HCT116 (cell line): ENCODE results near the gene PTPN4. TPM values are rescaled to one million over a fixed set of nuclear protein-coding genes. Genes with fewer than 3 reads are reported as not detected.
A peak's percentile ranks its signal among the peaks of the same experiment; 100 is the strongest.

Experiments used
- ATAC-seq: fragments of 200-7000 bp; cut with Tn5 transposase; 2 replicates; pipeline ENCODE4 v1.9.1; 2020; ENCODE audit warnings: mild to moderate bottlenecking, moderate library complexity
- BruUV-seq: library from RNA; stranded (reverse); fragments of 400-500 nt; replicated peaks from 2 replicates; lab custom pipeline; 2021; lab: Mats Ljungman, UMichigan
- CTCF ChIA-PET: fragments of 300-600 bp; sonication (Branson Sonifier 250); formaldehyde crosslinking; loops from one replicate; lab custom pipeline; 2021; ENCODE audit warnings: antibody characterized with exemption; lab: Charles Lee
- POLR2A ChIA-PET: fragments of 300-600, 350-600 bp; sonication (Branson Sonifier 250); formaldehyde crosslinking; loops from one replicate; lab custom pipeline; 2021; ENCODE audit warnings: antibody characterized with exemption; lab: Charles Lee
- RAD21 ChIA-PET, 2 experiments: fragments of 300-600 bp; sonication (Branson Sonifier 250); formaldehyde crosslinking; loops; one replicate each; lab custom pipeline; 2023; ENCODE audit warnings: low total read pairs in 2 of 2; ENCODE audit not compliant: uncharacterized antibody in 2 of 2, unreplicated experiment in 2 of 2, low non-redundant PET in 1 of 2; lab: Charles Lee
- DNase-seq: peaks from one replicate; pipeline ENCODE4 v3.0.0-alpha.2; 2010; ENCODE audit warnings: low read depth, low spot score
- H2AFZ ChIP-seq: fragments of 200-600 bp; shearing (Covaris generic), sonication (generic); 2 replicates; pipeline ENCODE4 v1.6.1; 2017; ENCODE audit warnings: low read depth, mixed run types, mixed read lengths, antibody characterized with exemption, low read length; ENCODE audit not compliant: poor library complexity, severe bottlenecking
- H3K27ac ChIP-seq: 2 replicates; pipeline ENCODE4 v1.5.1; 2012; ENCODE audit warnings: low read depth, low read length
- H3K27me3 ChIP-seq: fragments of 200-600 bp; sonication (generic); 2 replicates; pipeline ENCODE4 v1.6.1; 2016; ENCODE audit warnings: mixed run types, low read length, mixed read lengths; ENCODE audit not compliant: insufficient read depth
- H3K36me3 ChIP-seq, 2 experiments: fragments of 200-500 bp in 1 of 2; fragments of 200-600 bp in 1 of 2; sonication (Bioruptor generic) in 1 of 2; sonication (generic) in 1 of 2; 2 replicates each; pipeline versions ENCODE4 v1.5.1 to v1.6.1; 2014 to 2016; ENCODE audit warnings: low read length in 2 of 2, inconsistent platforms in 1 of 2, mixed read lengths in 1 of 2, mixed run types in 1 of 2; ENCODE audit not compliant: insufficient read depth in 2 of 2, control insufficient read depth in 1 of 2
- H3K4me1 ChIP-seq, 2 experiments: fragments of 200-600 bp in 1 of 2; sonication (generic) in 1 of 2; 2 replicates each; pipeline versions ENCODE4 v1.5.1 to v1.6.1; 2012 to 2017; ENCODE audit warnings: low read length in 2 of 2, inconsistent platforms in 1 of 2, mild to moderate bottlenecking in 1 of 2, mixed read lengths in 1 of 2, mixed run types in 1 of 2, moderate library complexity in 1 of 2; ENCODE audit not compliant: insufficient read depth in 2 of 2, control insufficient read depth in 1 of 2
- H3K4me2 ChIP-seq: fragments of 200-600 bp; sonication (generic); 2 replicates; pipeline ENCODE4 v1.6.1; 2017; ENCODE audit warnings: mixed run types, low read length, mixed read lengths
- H3K4me3 ChIP-seq, 2 experiments: fragments of 200-600 bp in 1 of 2; sonication (generic) in 1 of 2; replicated peaks in 1 of 2; 2 replicates each; pipeline ENCODE4 v1.5.1; 2011 to 2016; ENCODE audit warnings: low read length in 2 of 2, control low read depth in 1 of 2, low read depth in 1 of 2, mild to moderate bottlenecking in 1 of 2, mixed read lengths in 1 of 2, mixed run types in 1 of 2
- H3K79me2 ChIP-seq: fragments of 200-600 bp; sonication (generic); 2 replicates; pipeline ENCODE4 v1.6.1; 2017; ENCODE audit warnings: mild to moderate bottlenecking, mixed run types, low read length, moderate library complexity, mixed read lengths; ENCODE audit not compliant: insufficient read depth
- H3K9ac ChIP-seq: fragments of 200-600 bp; sonication (generic); 2 replicates; pipeline ENCODE4 v1.6.1; 2016; ENCODE audit warnings: low read length, mixed read lengths
- H3K9me2 ChIP-seq: fragments of 200-600 bp; sonication (generic), shearing (Covaris generic); 2 replicates; pipeline ENCODE4 v1.6.1; 2017; ENCODE audit warnings: mixed run types, mild to moderate bottlenecking, moderate library complexity; ENCODE audit not compliant: insufficient read depth
- H3K9me3 ChIP-seq, 2 experiments: fragments of 200-500 bp in 1 of 2; fragments of 200-600 bp in 1 of 2; sonication (Bioruptor generic) in 1 of 2; sonication (generic) in 1 of 2; 2 replicates each; pipeline ENCODE4 v1.6.1; 2014 to 2017; ENCODE audit warnings: low read length in 2 of 2, mixed read lengths in 2 of 2, inconsistent platforms in 1 of 2, low read depth in 1 of 2, mild to moderate bottlenecking in 1 of 2, mixed run types in 1 of 2, moderate library complexity in 1 of 2; ENCODE audit not compliant: control insufficient read depth in 1 of 2, insufficient read depth in 1 of 2
- H4K20me1 ChIP-seq: fragments of 200-600 bp; sonication (generic), shearing (Covaris generic); 2 replicates; pipeline ENCODE4 v1.6.1; 2017; ENCODE audit warnings: mixed run types, mild to moderate bottlenecking, moderate library complexity; ENCODE audit not compliant: insufficient read depth
- CBX3 ChIP-seq: IDR thresholded peaks from 2 replicates; pipeline ENCODE4 v1.6.1; 2012; ENCODE audit warnings: low read depth
- CEBPB ChIP-seq: IDR thresholded peaks from 2 replicates; pipeline ENCODE4 v1.6.1; 2012; ENCODE audit warnings: low read depth
- CTCF ChIP-seq, 3 experiments: fragments of 200-600 bp in 1 of 3; sonication (generic) in 1 of 3; IDR thresholded peaks in 2 of 3; conservative IDR thresholded peaks in 1 of 3; 2 replicates each; pipeline ENCODE4 v1.5.1; 2012 to 2017; ENCODE audit warnings: low read depth in 2 of 3, low read length in 2 of 3, antibody characterized with exemption in 1 of 3, borderline replicate concordance in 1 of 3, control low read depth in 1 of 3, mild to moderate bottlenecking in 1 of 3, mixed read lengths in 1 of 3, mixed run types in 1 of 3, moderate library complexity in 1 of 3; ENCODE audit not compliant: insufficient read depth in 1 of 3
- EGR1 ChIP-seq: IDR thresholded peaks from 2 replicates; pipeline ENCODE4 v1.6.1; 2012; ENCODE audit warnings: low read depth
- EZH2 ChIP-seq: fragments of 200-600 bp; sonication (generic); IDR thresholded peaks from 2 replicates; pipeline ENCODE4 v1.6.1; 2017; ENCODE audit warnings: antibody characterized with exemption, mixed run types
- EZH2phosphoT487 ChIP-seq: fragments of 200-600 bp; IDR thresholded peaks from 2 replicates; pipeline ENCODE4 v1.6.1; 2018; ENCODE audit warnings: antibody characterized with exemption, borderline replicate concordance
- FOSL1 ChIP-seq: IDR thresholded peaks from 2 replicates; pipeline ENCODE4 v1.6.1; 2012; ENCODE audit warnings: low read depth
- JUND ChIP-seq: IDR thresholded peaks from 2 replicates; pipeline ENCODE4 v1.6.1; 2012
- POLR2AphosphoS5 ChIP-seq: IDR thresholded peaks from 2 replicates; pipeline ENCODE4 v1.6.1; 2011; ENCODE audit warnings: mild to moderate bottlenecking, low read depth, low read length, moderate library complexity
- SP1 ChIP-seq: IDR thresholded peaks from 2 replicates; pipeline ENCODE4 v1.6.1; 2012; ENCODE audit warnings: low read depth
- TCF7L2 ChIP-seq: IDR thresholded peaks from 2 replicates; pipeline ENCODE4 v1.7.0; 2011; ENCODE audit warnings: borderline replicate concordance, inconsistent platforms; ENCODE audit not compliant: insufficient read depth, insufficient read length; ENCODE audit errors: extremely low read depth
- YY1 ChIP-seq: IDR thresholded peaks from 2 replicates; pipeline ENCODE4 v1.6.1; 2011; ENCODE audit warnings: low read length, low read depth, moderate library complexity, mild to moderate bottlenecking; ENCODE audit not compliant: insufficient replicate concordance; ENCODE audit errors: extremely low read depth
- ZNF274 ChIP-seq: fragments of 200-500 bp; sonication (Bioruptor generic); IDR thresholded peaks from 2 replicates; pipeline ENCODE4 v1.6.1; 2014; ENCODE audit warnings: mild to moderate bottlenecking, low read depth, low read length, inconsistent platforms
- intact Hi-C: fragments of 100-400 bp; cut with micrococcal nuclease; formaldehyde crosslinking; loops from 2 replicates; pipeline ENCODE4 v1.10.0; 2022
- total RNA-seq: library from RNA; stranded (reverse); gene quantifications from one replicate; pipeline ENCODE4 v1.2.1, GENCODE V29; 2021; ENCODE audit not compliant: unreplicated experiment
- TF ChIP-seq, protein P1 (sequence below): IDR thresholded peaks from 2 replicates; pipeline ENCODE4 v1.6.1; 2012
- TF ChIP-seq, protein P2 (sequence below): IDR thresholded peaks from 2 replicates; pipeline ENCODE4 v1.6.1; 2012

The PTPN4 gene
- total RNA-seq, 1 experiment from 2014 or later = 38.4 TPM

DNA sequence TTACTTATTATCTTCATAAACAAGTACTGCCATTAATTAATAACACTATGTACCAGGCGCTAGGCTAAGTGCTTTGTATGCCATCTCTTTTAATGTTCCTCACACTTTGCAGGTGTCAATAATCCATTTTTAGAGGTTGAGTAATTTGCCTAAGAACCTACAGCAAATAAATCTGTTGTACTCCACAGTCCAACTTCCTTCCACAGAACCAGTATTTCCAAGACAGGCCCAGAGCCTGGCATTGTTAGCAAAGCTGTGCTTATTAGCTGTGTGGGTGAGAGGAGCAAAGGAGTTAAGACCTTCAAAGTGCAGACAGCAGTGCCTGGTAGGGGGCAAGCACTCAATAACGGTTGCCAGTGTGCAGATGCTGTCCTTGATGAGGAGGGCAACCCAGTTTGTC, 14.2 kb upstream of the PTPN4 start:
- ChIA-PET CTCF (no interaction called here), POLR2A (no interaction called here), RAD21 (no interaction called here)
- Histone ChIP-seq H3K9ac (no peak overlapping the region), H4K20me1 (no peaks in the 10 kb centered on the region), H3K4me2 (no peak overlapping the region), H3K9me3 (no peaks in the 10 kb centered on the region), H3K27ac (no peak overlapping the region), H3K4me3 (no peak overlapping the region), H3K9me2 (no peaks in the 10 kb centered on the region), H3K36me3 (no peaks in the 10 kb centered on the region), H3K27me3 (no peaks in the 10 kb centered on the region), H3K79me2 (no peaks in the 10 kb centered on the region), H2AFZ (no peak overlapping the region), H3K4me1 (peaks cover 13 to 34% of the 10 kb centered on the region in 2 experiments)
- no TSS peak for BruUV-seq
- ATAC-seq (no peak), DNase-seq (no peak)
- TF ChIP-seq EGR1 (no peak), CBX3 (no peak), EZH2 (no peak), YY1 (no peak)
- TF ChIP-seq, protein P1, sequence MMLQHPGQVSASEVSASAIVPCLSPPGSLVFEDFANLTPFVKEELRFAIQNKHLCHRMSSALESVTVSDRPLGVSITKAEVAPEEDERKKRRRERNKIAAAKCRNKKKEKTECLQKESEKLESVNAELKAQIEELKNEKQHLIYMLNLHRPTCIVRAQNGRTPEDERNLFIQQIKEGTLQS = no peak
- intact Hi-C loops = no loop called here

GRCh38 chr2:119746836-119747686, 12.7 kb upstream of the PTPN4 start:
- no peaks in the 10 kb centered on the region for H3K36me3 ChIP-seq
- no peaks in the 10 kb centered on the region for H3K9me3 ChIP-seq
- H3K4me1 ChIP-seq = peaks cover 13 to 35% of the 10 kb centered on the region in 2 experiments
- H2AFZ ChIP-seq = peak overlapping the region; percentile 56
- peak overlapping the region; percentile 49 for H3K4me2 ChIP-seq
- DNase-seq (no peak), ATAC-seq (peak; percentile 55)
- no peaks in the 10 kb centered on the region for H3K27me3 ChIP-seq
- no peak overlapping the region for H3K4me3 ChIP-seq
- POLR2A ChIA-PET = interaction anchor here (1.1 kb wide), 1 partner anchor 13 kb away, joined by 3 read pairs; the partner anchor contains the start of gene PTPN4
- RAD21 ChIA-PET = no interaction called here
- intact Hi-C loops = no loop called here
- no peaks in the 10 kb centered on the region for H4K20me1 ChIP-seq
- BruUV-seq = no TSS peak
- no peak overlapping the region for H3K9ac ChIP-seq
- no peaks in the 10 kb centered on the region for H3K9me2 ChIP-seq
- CTCF ChIA-PET = no interaction called here
- no peaks in the 10 kb centered on the region for H3K79me2 ChIP-seq
- no peak overlapping the region for H3K27ac ChIP-seq
- peak; percentile 52 for TF ChIP-seq FOSL1
- TF ChIP-seq ZNF274 = no peak
- no peak for TF ChIP-seq CEBPB
- TF ChIP-seq SP1 = no peak
- TF ChIP-seq POLR2AphosphoS5 = no peak
- TF ChIP-seq EZH2phosphoT487 = no peak
- TF ChIP-seq, protein P2, sequence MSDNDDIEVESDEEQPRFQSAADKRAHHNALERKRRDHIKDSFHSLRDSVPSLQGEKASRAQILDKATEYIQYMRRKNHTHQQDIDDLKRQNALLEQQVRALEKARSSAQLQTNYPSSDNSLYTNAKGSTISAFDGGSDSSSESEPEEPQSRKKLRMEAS = 0 out of 2 replicates have a peak, but pooled peaks have one; percentile 29
- no peak for TF ChIP-seq TCF7L2
- TF ChIP-seq CTCF (IDR thresholded peaks at IDR 0.05 in 2 of 3, conservative IDR thresholded peaks at IDR 0.05 in 1 of 3; ENCODE audit: borderline replicate concordance in 1 of 3, insufficient read depth in 1 of 3, low read depth in 2 of 3, low read length in 2 of 3) = no peak
- TF ChIP-seq JUND = peak; percentile 38; the same call in 1 of the 2 replicates
